Esophagus muscularis mucosa (tissue), 4 donors: Measurements from ENCODE around the gene UGCG. TPM values are rescaled to one million over a fixed set of nuclear protein-coding genes. Genes with fewer than 3 reads are reported as not detected.

Experiments
- DNase-seq: peaks from one replicate; pipeline ENCODE4 v3.0.0-alpha.2; 2017; ENCODE audit errors: extremely low spot score
- H3K27ac ChIP-seq, 4 donors: fragments of 200-600 bp; sonication (generic); replicated peaks in 1 of 4; 1 replicate in 3 of 4; 2 replicates in 1 of 4; pipeline ENCODE4 v1.5.1; 2016 to 2019; ENCODE audit warnings: mild to moderate bottlenecking in 1 of 4
- H3K27me3 ChIP-seq, 4 donors: fragments of 200-600 bp; sonication (generic); one replicate each; pipeline versions ENCODE4 v1.5.1 to v1.6.0; 2016 to 2019
- H3K36me3 ChIP-seq, 4 donors: fragments of 200-600 bp; sonication (generic); one replicate each; pipeline ENCODE4 v1.5.1; 2016 to 2019
- H3K4me1 ChIP-seq, 4 donors: fragments of 200-600 bp; sonication (generic); one replicate each; pipeline ENCODE4 v1.5.1; 2016 to 2019
- H3K4me3 ChIP-seq, 4 donors: fragments of 200-600 bp; sonication (generic); 1 replicate in 2 of 4; 2 replicates in 2 of 4; pipeline ENCODE4 v1.5.1; 2016 to 2019; ENCODE audit warnings: mild to moderate bottlenecking in 4 of 4, moderate library complexity in 1 of 4
- H3K9me3 ChIP-seq, 4 donors: fragments of 200-600 bp; sonication (generic); 1 replicate in 3 of 4; 2 replicates in 1 of 4; pipeline ENCODE4 v1.5.1; 2016 to 2019
- CTCF ChIP-seq, 3 experiments: fragments of 200-600 bp in 2 of 3; fragments of 450-650 bp in 1 of 3; sonication (generic) in 2 of 3; IDR thresholded peaks; one replicate each; pipeline ENCODE4 v1.5.1; 2017 to 2019; ENCODE audit warnings: antibody characterized with exemption in 3 of 3, mild to moderate bottlenecking in 2 of 3, moderate library complexity in 1 of 3
- EP300 ChIP-seq: sonication (generic); formaldehyde crosslinking; IDR thresholded peaks from one replicate; pipeline ENCODE4 v1.6.1; 2017; ENCODE audit warnings: antibody characterized with exemption
- POLR2A ChIP-seq: fragments of 450-650 bp; IDR thresholded peaks from one replicate; pipeline ENCODE4 v1.6.1; 2017; ENCODE audit warnings: antibody characterized with exemption, moderate library complexity, mild to moderate bottlenecking, low read depth
- POLR2AphosphoS5 ChIP-seq, 2 donors: sonication (generic); formaldehyde crosslinking; IDR thresholded peaks; one replicate each; pipeline ENCODE4 v1.6.1; 2017; ENCODE audit warnings: antibody characterized with exemption in 2 of 2
- WGBS: methylation state at CpG from one replicate; pipeline ENCODE4 v1.1.5; 2018; 5-methylcytosine and 5-hydroxymethylcytosine counted together
- intact Hi-C: fragments of 100-400 bp; cut with DNase I; formaldehyde crosslinking; loops from one replicate; pipeline ENCODE4 v1.15.1; 2023
- total RNA-seq, 4 donors: library from RNA; depleted of rRNA; stranded (reverse); fragments of >200 nt; gene quantifications; one replicate each; pipeline versions ENCODE4 v1.1.0 to v1.2.1, GENCODE V29; 2016

UGCG gene
- total RNA-seq, 4 donors from 2014 or later: 24.5 to 87.8 (median 33.5) TPM

- intact Hi-C loops: no loop called here
- no peaks in the 10 kb centered on the region for H3K27me3 ChIP-seq
- H3K36me3 ChIP-seq: no peaks in the 10 kb centered on the region
- H3K4me1 ChIP-seq: no peaks in the 10 kb centered on the region
- WGBS: 97% methylated on average over 3 of the region's 3 CpGs
- H3K27ac ChIP-seq: no peak overlapping the region
- no peak overlapping the region for H3K4me3 ChIP-seq
- no peaks in the 10 kb centered on the region for H3K9me3 ChIP-seq
- TF ChIP-seq POLR2AphosphoS5 (IDR thresholded peaks at IDR 0.05) (no peak), EP300 (no peak), POLR2A (no peak), CTCF (IDR thresholded peaks at IDR 0.05) (no peak)
- DNase-seq: no peak
These were observed 71.0 kb downstream of the UGCG start for GRCh38 chr9:111967621-111968020.

GRCh38 chr9:111969061-111969460 lies 72.4 kb downstream of the UGCG start:
- Histone ChIP-seq H3K4me1 (no peaks in the 10 kb centered on the region), H3K4me3 (no peak overlapping the region), H3K27ac (no peak overlapping the region), H3K27me3 (no peaks in the 10 kb centered on the region), H3K9me3 (no peaks in the 10 kb centered on the region), H3K36me3 (no peaks in the 10 kb centered on the region)
- intact Hi-C loops: no loop called here
- 91% methylated on average over 5 of the region's 5 CpGs for WGBS
- DNase-seq: no peak
- TF ChIP-seq CTCF (IDR thresholded peaks at IDR 0.05) (no peak), EP300 (no peak), POLR2AphosphoS5 (IDR thresholded peaks at IDR 0.05) (no peak), POLR2A (no peak)

- no peak for DNase-seq
- Histone ChIP-seq H3K9me3 (no peaks in the 10 kb centered on the region), H3K4me1 (peaks cover 0 to 6% (median 3%) of the 10 kb centered on the region in 4 donors), H3K4me3 (no peak overlapping the region), H3K36me3 (no peaks in the 10 kb centered on the region), H3K27ac (no peak overlapping the region), H3K27me3 (no peaks in the 10 kb centered on the region)
- intact Hi-C loops: no loop called here
- no peak for TF ChIP-seq POLR2A
- TF ChIP-seq CTCF (IDR thresholded peaks at IDR 0.05): no peak
- TF ChIP-seq POLR2AphosphoS5 (IDR thresholded peaks at IDR 0.05): no peak
- no peak for TF ChIP-seq EP300
- WGBS: 86% methylated on average over 8 of the region's 8 CpGs
These were observed 73.0 kb downstream of the UGCG start for GRCh38 chr9:111969622-111970021.

- H3K4me1 ChIP-seq: peaks cover 0 to 7% (median 3%) of the 10 kb centered on the region in 4 donors
- no peaks in the 10 kb centered on the region for H3K36me3 ChIP-seq
- DNase-seq: no peak
- no peaks in the 10 kb centered on the region for H3K9me3 ChIP-seq
- WGBS: 94% methylated on average over 2 of the region's 2 CpGs
- H3K27ac ChIP-seq: no peak overlapping the region
- intact Hi-C loops: no loop called here
- no peak overlapping the region for H3K4me3 ChIP-seq
- no peaks in the 10 kb centered on the region for H3K27me3 ChIP-seq
- TF ChIP-seq EP300 (no peak), POLR2AphosphoS5 (IDR thresholded peaks at IDR 0.05) (no peak), CTCF (IDR thresholded peaks at IDR 0.05) (no peak), POLR2A (no peak)
These were observed 74.2 kb downstream of the UGCG start for GRCh38 chr9:111970827-111971226.

GRCh38 chr9:111974092-111974681 lies 77.6 kb downstream of the UGCG start:
- WGBS: 90% methylated on average over 12 of the region's 12 CpGs
- Histone ChIP-seq H3K4me3 (no peak overlapping the region), H3K9me3 (no peaks in the 10 kb centered on the region), H3K27me3 (no peaks in the 10 kb centered on the region), H3K27ac (no peak overlapping the region), H3K36me3 (no peaks in the 10 kb centered on the region), H3K4me1 (peaks cover 0 to 7% (median 3%) of the 10 kb centered on the region in 4 donors)
- TF ChIP-seq POLR2A (no peak), EP300 (no peak), CTCF (IDR thresholded peaks at IDR 0.05) (no peak), POLR2AphosphoS5 (IDR thresholded peaks at IDR 0.05) (no peak)
- no peak for DNase-seq
- intact Hi-C loops: no loop called here
